ENCODE measurements around the gene SEC22A. TPM values are rescaled to one million over a fixed set of nuclear protein-coding genes. Genes with fewer than 3 reads are reported as not detected.
"Not testable (repeated sequence)": the region's sequence is repeated elsewhere in the genome, so short reads cannot be mapped to it uniquely, and the experiment has no call there.

The SEC22A gene
- total RNA-seq, 1 donor from 2014 or later = 41.2 TPM

- DNase-seq = no peak
These were observed 21.0 kb upstream of the SEC22A start for GRCh38 chr3:123180791-123181190.

GRCh38 chr3:123186695-123187094 is 15.0 kb upstream of the SEC22A start:
- peak; percentile 9 for DNase-seq

- no peak for DNase-seq
These were observed 13.7 kb upstream of the SEC22A start for GRCh38 chr3:123188058-123188457.

GRCh38 chr3:123193448-123194101 is 8.2 kb upstream of the SEC22A start:
- no peak for DNase-seq

- no peak for DNase-seq
These were observed 7.2 kb upstream of the SEC22A start for GRCh38 chr3:123194552-123194951.

GRCh38 chr3:123198372-123198771 is 3.4 kb upstream of the SEC22A start:
- no peak for DNase-seq

GRCh38 chr3:123201223-123201556 is 553 bp upstream of the SEC22A start:
- no peak for DNase-seq

- DNase-seq = no peak
These were observed 708 bp downstream of the SEC22A start for GRCh38 chr3:123202451-123202850.

GRCh38 chr3:123218990-123219389 is 17.2 kb downstream of the SEC22A start:
- DNase-seq = no peak

GRCh38 chr3:123221369-123221768 is 19.6 kb downstream of the SEC22A start:
- DNase-seq = not testable (repeated sequence)

GRCh38 chr3:123225016-123225415 is 23.3 kb downstream of the SEC22A start:
- DNase-seq = no peak

GRCh38 chr3:123226549-123226948 is 24.8 kb downstream of the SEC22A start:
- no peak for DNase-seq

GRCh38 chr3:123229145-123229544 is 27.4 kb downstream of the SEC22A start:
- DNase-seq = no peak

- no peak for DNase-seq
These were observed 35.2 kb downstream of the SEC22A start for GRCh38 chr3:123236902-123237301.

- not testable (repeated sequence) for DNase-seq
These were observed 37.4 kb downstream of the SEC22A start for GRCh38 chr3:123239186-123239585.

- DNase-seq = no peak
These were observed 38.0 kb downstream of the SEC22A start for GRCh38 chr3:123239756-123240155.

GRCh38 chr3:123244128-123244527 is 42.4 kb downstream of the SEC22A start:
- DNase-seq = no peak

- no peak for DNase-seq
These were observed 45.1 kb downstream of the SEC22A start for GRCh38 chr3:123246866-123247265.

- DNase-seq = no peak
These were observed 54.5 kb downstream of the SEC22A start for GRCh38 chr3:123256256-123256655.

GRCh38 chr3:123258359-123258758 is 56.6 kb downstream of the SEC22A start:
- no peak for DNase-seq

- peak; percentile 61 for DNase-seq
These were observed 57.2 kb downstream of the SEC22A start for GRCh38 chr3:123258811-123259420.

- no peak for DNase-seq
These were observed 59.9 kb downstream of the SEC22A start for GRCh38 chr3:123261666-123262065.

GRCh38 chr3:123262226-123262625 is 60.5 kb downstream of the SEC22A start:
- DNase-seq = no peak

- no peak for DNase-seq
These were observed 61.1 kb downstream of the SEC22A start for GRCh38 chr3:123262868-123263267.

Measured in skin of body (tissue), 2 donors.